ENCODE measurements around the gene SLC35G3. TPM values are rescaled to one million over a fixed set of nuclear protein-coding genes. Genes with fewer than 3 reads are reported as not detected.

Gene SLC35G3
- total and polyA plus RNA-seq, 2 of the 8 experiments (the other 6 are each of a cell fraction or from before 2014, with no cell fraction given) = not detected

DNA sequence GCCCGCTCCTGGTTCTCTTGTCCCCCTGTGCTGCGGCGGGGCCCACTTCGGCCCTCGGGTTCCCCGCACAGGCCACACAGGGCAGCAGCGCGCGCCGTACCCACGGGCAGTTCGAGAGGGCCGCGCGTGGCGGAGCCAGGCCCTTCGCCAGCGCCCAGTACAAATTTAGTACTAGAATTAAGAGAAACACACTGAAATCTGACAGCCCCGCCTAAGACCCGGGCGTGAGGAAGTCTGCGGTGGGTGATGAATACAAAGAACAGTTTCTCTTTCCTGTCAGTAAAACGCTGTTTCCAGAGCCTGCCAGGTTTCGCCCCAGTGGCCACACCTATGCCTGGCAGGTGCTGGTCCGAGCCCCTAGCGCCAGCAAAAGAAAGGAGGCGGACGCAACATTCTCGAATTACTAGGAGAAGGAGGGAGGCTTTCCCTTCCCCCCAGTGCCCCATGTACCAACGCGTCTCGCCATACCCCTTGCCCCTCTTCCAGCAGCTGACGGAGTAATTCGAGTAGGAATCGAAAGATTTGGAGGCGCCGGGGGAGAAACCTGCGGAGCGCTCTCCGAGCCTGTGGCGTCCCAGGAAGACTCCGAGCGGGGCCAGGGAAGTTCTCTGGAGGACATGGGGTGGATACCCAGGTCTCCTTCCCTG lies 48.1 kb upstream of the SLC35G3 start (continued):
- TF ChIP-seq SP1 (IDR thresholded peaks at IDR 0.05; ENCODE audit: low read depth, low read length) = no peak
- peak; percentile 33; the same call in 1 of the 2 replicates for TF ChIP-seq PHF8 (conservative IDR thresholded peaks at IDR 0.05; ENCODE audit: low read depth, low read length)
- TF ChIP-seq BCL11A (IDR thresholded peaks at IDR 0.05; ENCODE audit: low read depth in 2 of 2, low read length in 2 of 2) = no peak
- 0 out of 2 replicates have a peak, but pooled peaks have one; percentile 3 for TF ChIP-seq BACH1 (IDR thresholded peaks at IDR 0.05; ENCODE audit: low read length)
- TF ChIP-seq JUN (IDR thresholded peaks at IDR 0.05; ENCODE audit: low read depth, low read length) = no peak
- TF ChIP-seq KDM4A (IDR thresholded peaks at IDR 0.05; ENCODE audit: low read depth, low read length, severe bottlenecking) = peak; percentile 60
- TF ChIP-seq SIN3A (conservative IDR thresholded peaks at IDR 0.05 in 1 of 2, IDR thresholded peaks at IDR 0.05 in 1 of 2; ENCODE audit: low read depth in 1 of 2, low read length in 2 of 2) = 0 out of 4 replicates have a peak, but pooled peaks of 1 of the 2 experiments have one; percentile 38
- TF ChIP-seq CBX8 (IDR thresholded peaks at IDR 0.05; ENCODE audit: borderline replicate concordance, low read depth, low read length) = no peak
- peak; percentile 89; the same call in 1 of the 2 replicates for TF ChIP-seq RBBP5 (IDR thresholded peaks at IDR 0.05; ENCODE audit: borderline replicate concordance, low read depth, low read length)
- peak in 1 of 2 experiments; percentile 37; a peak in 1 of 4 replicates for TF ChIP-seq RAD21 (IDR thresholded peaks at IDR 0.05 in 1 of 2, conservative IDR thresholded peaks at IDR 0.05 in 1 of 2; ENCODE audit: low read depth in 2 of 2, low read length in 2 of 2)
- no peak for TF ChIP-seq CEBPB (IDR thresholded peaks at IDR 0.05; ENCODE audit: low read depth, low read length)
- TF ChIP-seq KDM1A (IDR thresholded peaks at IDR 0.05; ENCODE audit: borderline replicate concordance, low read length) = no peak
- TF ChIP-seq FOSL1 (IDR thresholded peaks at IDR 0.05; ENCODE audit: insufficient read depth, low read depth, low read length) = no peak
- TF ChIP-seq CBX5 (IDR thresholded peaks at IDR 0.05; ENCODE audit: low read depth, low read length) = no peak
- TF ChIP-seq, protein P1, sequence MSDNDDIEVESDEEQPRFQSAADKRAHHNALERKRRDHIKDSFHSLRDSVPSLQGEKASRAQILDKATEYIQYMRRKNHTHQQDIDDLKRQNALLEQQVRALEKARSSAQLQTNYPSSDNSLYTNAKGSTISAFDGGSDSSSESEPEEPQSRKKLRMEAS (IDR thresholded peaks at IDR 0.05) = 0 out of 2 replicates have a peak, but pooled peaks have one; percentile 40
- no peak for TF ChIP-seq GTF2F1 (IDR thresholded peaks at IDR 0.05; ENCODE audit: borderline replicate concordance, low read depth, low read length)
- TF ChIP-seq CREB1 (IDR thresholded peaks at IDR 0.05) = 0 out of 2 replicates have a peak, but pooled peaks have one; percentile 18
